ENCODE data around the gene CFAP299.
"Not testable (repeated sequence)": the region's sequence is repeated elsewhere in the genome, so short reads cannot be mapped to it uniquely, and the experiment has no call there.

The CFAP299 gene

GRCh38 chr4:80655662-80656061 is 320.1 kb downstream of the CFAP299 start:
- Histone ChIP-seq H3K4me3 (ENCODE audit: insufficient read length, low read depth) (no peak overlapping the region), H3K9ac (ENCODE audit: insufficient read length, low read depth) (no peak overlapping the region), H3K27me3 (ENCODE audit: insufficient read depth, insufficient read length) (no peaks in the 10 kb centered on the region), H3K36me3 (ENCODE audit: insufficient read depth, insufficient read length, low read length) (no peaks in the 10 kb centered on the region), H3K9me3 (ENCODE audit: insufficient read depth, low read length) (no peaks in the 10 kb centered on the region), H3K4me1 (ENCODE audit: insufficient read depth, insufficient read length) (no peaks in the 10 kb centered on the region)
- DNase-seq (ENCODE audit: low read depth, low spot score) = no peak
- TF ChIP-seq SUZ12 (IDR thresholded peaks at IDR 0.05; ENCODE audit: extremely low read depth, insufficient read depth, insufficient read length) = no peak
- no peak for TF ChIP-seq ZNF274 (IDR thresholded peaks at IDR 0.05; ENCODE audit: low read depth, low read length)

GRCh38 chr4:80670118-80670517 is 334.6 kb downstream of the CFAP299 start:
- not testable (repeated sequence) for H3K27me3 ChIP-seq (ENCODE audit: insufficient read depth, insufficient read length); H3K4me1 ChIP-seq (ENCODE audit: insufficient read depth, insufficient read length); H3K9me3 ChIP-seq (ENCODE audit: insufficient read depth, low read length); H3K4me3 ChIP-seq (ENCODE audit: insufficient read length, low read depth); H3K9ac ChIP-seq (ENCODE audit: insufficient read length, low read depth); H3K36me3 ChIP-seq (ENCODE audit: insufficient read depth, insufficient read length, low read length); DNase-seq (ENCODE audit: low read depth, low spot score)

- Histone ChIP-seq H3K4me1 (ENCODE audit: insufficient read depth, insufficient read length) (no peaks in the 10 kb centered on the region), H3K36me3 (ENCODE audit: insufficient read depth, insufficient read length, low read length) (no peaks in the 10 kb centered on the region), H3K9ac (ENCODE audit: insufficient read length, low read depth) (no peak overlapping the region), H3K9me3 (ENCODE audit: insufficient read depth, low read length) (no peaks in the 10 kb centered on the region), H3K27me3 (ENCODE audit: insufficient read depth, insufficient read length) (no peaks in the 10 kb centered on the region), H3K4me3 (ENCODE audit: insufficient read length, low read depth) (no peak overlapping the region)
- TF ChIP-seq YY1 (IDR thresholded peaks at IDR 0.05; ENCODE audit: insufficient read depth, insufficient read length) (no peak), ZNF274 (IDR thresholded peaks at IDR 0.05; ENCODE audit: low read depth, low read length) (no peak), SUZ12 (IDR thresholded peaks at IDR 0.05; ENCODE audit: extremely low read depth, insufficient read depth, insufficient read length) (no peak)
- DNase-seq (ENCODE audit: low read depth, low spot score) = no peak
These were observed 342.9 kb downstream of the CFAP299 start for GRCh38 chr4:80678413-80678812.

- Histone ChIP-seq H3K36me3 (ENCODE audit: insufficient read depth, insufficient read length, low read length) (no peaks in the 10 kb centered on the region), H3K4me3 (ENCODE audit: insufficient read length, low read depth) (no peak overlapping the region), H3K9ac (ENCODE audit: insufficient read length, low read depth) (no peak overlapping the region), H3K27me3 (ENCODE audit: insufficient read depth, insufficient read length) (no peaks in the 10 kb centered on the region), H3K9me3 (ENCODE audit: insufficient read depth, low read length) (no peaks in the 10 kb centered on the region), H3K4me1 (ENCODE audit: insufficient read depth, insufficient read length) (no peaks in the 10 kb centered on the region)
- no peak for TF ChIP-seq YY1 (IDR thresholded peaks at IDR 0.05; ENCODE audit: insufficient read depth, insufficient read length)
- no peak for TF ChIP-seq SUZ12 (IDR thresholded peaks at IDR 0.05; ENCODE audit: extremely low read depth, insufficient read depth, insufficient read length)
- no peak for TF ChIP-seq ZNF274 (IDR thresholded peaks at IDR 0.05; ENCODE audit: low read depth, low read length)
- DNase-seq (ENCODE audit: low read depth, low spot score) = no peak
These were observed 345.4 kb downstream of the CFAP299 start for GRCh38 chr4:80680934-80681333.

GRCh38 chr4:80685214-80685613 is 349.7 kb downstream of the CFAP299 start:
- H3K4me3 ChIP-seq (ENCODE audit: insufficient read length, low read depth) = no peak overlapping the region
- no peaks in the 10 kb centered on the region for H3K9me3 ChIP-seq (ENCODE audit: insufficient read depth, low read length)
- TF ChIP-seq ZNF274 (IDR thresholded peaks at IDR 0.05; ENCODE audit: low read depth, low read length) (no peak), YY1 (IDR thresholded peaks at IDR 0.05; ENCODE audit: insufficient read depth, insufficient read length) (no peak), SUZ12 (IDR thresholded peaks at IDR 0.05; ENCODE audit: extremely low read depth, insufficient read depth, insufficient read length) (no peak)
- no peak overlapping the region for H3K9ac ChIP-seq (ENCODE audit: insufficient read length, low read depth)
- no peaks in the 10 kb centered on the region for H3K4me1 ChIP-seq (ENCODE audit: insufficient read depth, insufficient read length)
- H3K36me3 ChIP-seq (ENCODE audit: insufficient read depth, insufficient read length, low read length) = no peaks in the 10 kb centered on the region
- DNase-seq (ENCODE audit: low read depth, low spot score) = no peak
- no peaks in the 10 kb centered on the region for H3K27me3 ChIP-seq (ENCODE audit: insufficient read depth, insufficient read length)

GRCh38 chr4:80687736-80688135 is 352.2 kb downstream of the CFAP299 start:
- H3K36me3 ChIP-seq (ENCODE audit: insufficient read depth, insufficient read length, low read length); H3K4me3 ChIP-seq (ENCODE audit: insufficient read length, low read depth); H3K9ac ChIP-seq (ENCODE audit: insufficient read length, low read depth); DNase-seq (ENCODE audit: low read depth, low spot score); H3K27me3 ChIP-seq (ENCODE audit: insufficient read depth, insufficient read length); H3K9me3 ChIP-seq (ENCODE audit: insufficient read depth, low read length); H3K4me1 ChIP-seq (ENCODE audit: insufficient read depth, insufficient read length): not testable (repeated sequence)

GRCh38 chr4:80694171-80694570 is 358.6 kb downstream of the CFAP299 start:
- no peak for DNase-seq (ENCODE audit: low read depth, low spot score)
- H3K36me3 ChIP-seq (ENCODE audit: insufficient read depth, insufficient read length, low read length) = no peaks in the 10 kb centered on the region

GRCh38 chr4:80705311-80705710 is 369.8 kb downstream of the CFAP299 start:
- no peak overlapping the region for H3K9ac ChIP-seq (ENCODE audit: insufficient read length, low read depth)
- TF ChIP-seq SUZ12 (IDR thresholded peaks at IDR 0.05; ENCODE audit: extremely low read depth, insufficient read depth, insufficient read length) (no peak), YY1 (IDR thresholded peaks at IDR 0.05; ENCODE audit: insufficient read depth, insufficient read length) (no peak), ZNF274 (IDR thresholded peaks at IDR 0.05; ENCODE audit: low read depth, low read length) (no peak)
- no peaks in the 10 kb centered on the region for H3K27me3 ChIP-seq (ENCODE audit: insufficient read depth, insufficient read length)
- H3K4me3 ChIP-seq (ENCODE audit: insufficient read length, low read depth) = no peak overlapping the region
- DNase-seq (ENCODE audit: low read depth, low spot score) = no peak
- H3K9me3 ChIP-seq (ENCODE audit: insufficient read depth, low read length) = no peaks in the 10 kb centered on the region
- no peaks in the 10 kb centered on the region for H3K36me3 ChIP-seq (ENCODE audit: insufficient read depth, insufficient read length, low read length)
- no peaks in the 10 kb centered on the region for H3K4me1 ChIP-seq (ENCODE audit: insufficient read depth, insufficient read length)

More at GRCh38 chr4:80694171-80694570, 358.6 kb downstream of the CFAP299 start:
- Histone ChIP-seq H3K4me3 (ENCODE audit: insufficient read length, low read depth) (no peak overlapping the region), H3K9ac (ENCODE audit: insufficient read length, low read depth) (no peak overlapping the region), H3K27me3 (ENCODE audit: insufficient read depth, insufficient read length) (no peaks in the 10 kb centered on the region), H3K9me3 (ENCODE audit: insufficient read depth, low read length) (no peaks in the 10 kb centered on the region), H3K4me1 (ENCODE audit: insufficient read depth, insufficient read length) (no peaks in the 10 kb centered on the region)
- no peak for TF ChIP-seq SUZ12 (IDR thresholded peaks at IDR 0.05; ENCODE audit: extremely low read depth, insufficient read depth, insufficient read length)
